ENCODE data around the gene ATP1A3.
"Not testable (repeated sequence)": the region's sequence is repeated elsewhere in the genome, so short reads cannot be mapped to it uniquely, and the experiment has no call there.

Gene ATP1A3

DNA sequence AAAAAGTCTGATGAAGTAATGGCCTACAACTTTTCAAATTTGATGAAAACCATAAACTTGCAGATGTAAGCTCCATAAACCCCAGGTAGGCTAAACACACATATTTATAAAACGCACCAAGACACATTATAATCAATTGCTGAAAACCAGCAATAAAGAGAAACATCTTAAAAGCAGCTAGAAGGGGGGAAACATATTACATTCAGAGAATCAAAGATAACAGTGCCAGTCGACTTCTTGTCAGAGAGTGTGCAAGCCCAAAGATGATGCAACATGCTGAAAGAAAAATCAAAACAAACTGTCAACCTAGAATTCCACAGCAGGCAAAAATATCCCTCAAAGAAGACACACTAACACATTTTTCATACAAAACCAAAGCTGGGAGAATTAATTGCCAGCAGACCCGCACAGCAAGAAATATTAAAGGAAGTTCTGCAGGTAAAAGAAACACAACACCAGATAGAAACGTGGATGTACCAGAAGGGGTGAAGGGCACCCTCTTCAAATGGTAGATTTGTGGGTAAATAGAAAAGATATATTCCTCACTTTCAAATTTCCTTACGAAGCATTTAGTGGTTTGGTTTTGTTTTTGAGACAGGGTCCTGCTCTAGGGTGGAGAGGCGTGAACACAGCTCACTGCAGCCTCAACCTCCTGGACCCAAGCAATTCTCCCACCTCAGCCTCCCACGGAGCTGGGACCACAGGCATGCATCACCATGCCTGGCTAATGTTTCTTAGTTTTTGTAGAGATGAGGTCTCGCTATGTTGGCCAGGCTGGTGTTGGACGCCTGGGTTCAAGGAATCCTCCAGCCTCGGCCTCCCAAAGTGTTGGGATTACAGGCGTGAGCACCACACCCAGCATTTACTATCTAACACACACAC lies 16.5 kb upstream of the ATP1A3 start:
- no peak for DNase-seq (ENCODE audit: low read depth)

DNA sequence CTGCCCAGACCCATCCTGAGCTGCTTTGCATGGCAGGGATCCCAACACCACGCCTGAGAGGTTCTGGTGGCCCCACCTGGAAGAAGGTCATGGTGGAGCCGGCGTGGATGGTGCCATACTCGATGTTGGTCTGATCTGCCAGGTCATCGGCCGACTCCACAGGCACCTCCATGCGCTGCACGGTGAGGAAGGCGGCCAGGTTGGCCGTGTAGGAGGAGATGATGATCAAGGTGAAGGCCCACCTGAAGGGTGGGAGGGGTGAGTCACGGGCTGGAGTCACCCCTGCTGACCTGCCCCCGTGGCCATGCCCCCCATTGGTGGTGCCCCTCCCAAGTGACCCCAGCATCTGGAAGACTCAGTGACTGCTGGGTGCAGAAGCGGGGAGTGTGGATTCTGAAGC lies 12.5 kb upstream of the ATP1A3 start:
- DNase-seq (ENCODE audit: low read depth): no peak

DNA sequence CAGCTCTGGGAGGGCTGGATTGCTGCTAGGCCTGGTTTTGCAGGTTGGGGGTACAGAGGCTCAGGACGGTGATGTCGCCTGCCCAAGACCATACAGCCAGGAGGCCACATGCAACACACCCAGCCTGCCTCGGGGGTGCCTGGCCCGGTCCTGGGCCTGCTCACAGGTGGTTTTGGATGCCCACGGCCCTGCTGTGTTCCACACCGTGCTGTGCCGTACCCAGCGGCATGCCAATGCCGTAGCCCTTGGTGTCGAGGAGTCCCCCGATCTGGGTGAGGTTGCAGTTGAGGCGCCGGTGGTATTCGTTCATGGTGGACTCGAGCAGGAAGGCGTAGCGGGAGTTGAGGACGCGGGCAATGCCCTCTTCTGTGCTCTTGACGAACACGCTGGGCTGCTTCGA lies 11.5 kb upstream of the ATP1A3 start:
- no peak for DNase-seq (ENCODE audit: low read depth)

DNA sequence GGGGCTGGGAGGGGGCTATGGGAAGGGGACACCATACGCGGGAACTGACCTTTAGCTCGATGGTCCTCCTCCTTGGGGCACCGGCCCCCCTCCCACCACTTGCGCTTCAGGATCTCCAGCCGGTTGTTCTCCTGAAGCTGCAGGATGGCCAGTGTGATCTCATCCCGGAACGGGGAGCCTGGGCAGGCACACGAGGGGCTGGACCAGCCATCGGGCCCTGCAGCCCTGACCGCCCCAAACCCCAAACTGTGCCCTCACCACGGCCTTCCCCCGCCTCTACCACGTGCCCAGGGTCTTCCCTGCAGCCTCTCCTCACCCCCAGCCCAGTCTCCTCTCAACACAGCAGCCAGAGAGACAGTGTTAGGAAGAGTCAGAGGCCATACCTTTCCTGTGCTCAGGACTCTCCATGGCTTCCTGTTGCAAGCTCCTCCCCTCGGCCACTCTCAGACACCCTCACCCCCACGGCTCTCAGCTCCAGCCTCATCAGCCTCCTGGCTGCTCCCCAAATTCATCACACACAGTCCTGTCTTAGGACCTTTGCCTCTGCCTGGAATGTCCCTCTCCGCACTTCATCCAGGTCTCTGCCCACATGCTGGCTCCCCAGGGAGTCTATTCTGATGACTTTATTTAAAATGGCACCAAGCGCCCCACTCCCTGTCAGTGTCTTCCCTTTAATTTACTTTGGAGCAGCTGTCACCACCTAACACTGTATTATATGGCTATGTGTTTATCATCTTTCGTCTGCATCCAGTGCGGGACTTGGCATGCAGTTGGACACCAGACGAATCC lies 9.7 kb upstream of the ATP1A3 start:
- no peak for DNase-seq (ENCODE audit: low read depth)

DNA sequence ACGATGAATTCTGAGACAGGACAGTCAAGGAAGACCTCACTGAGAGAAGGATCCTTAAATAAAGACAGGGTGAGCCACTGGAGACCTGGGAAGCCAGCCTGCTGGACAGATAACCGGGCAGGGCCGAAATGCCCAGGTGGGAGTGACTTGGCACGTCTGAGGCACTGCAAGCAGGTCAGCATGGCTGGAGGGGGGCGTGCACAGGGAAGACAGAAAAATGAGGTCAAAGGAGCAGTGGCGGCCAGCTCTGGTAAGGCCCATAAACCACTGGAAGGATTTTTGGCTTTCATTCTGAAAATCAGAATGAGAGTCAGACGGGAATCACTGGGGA lies 5.8 kb upstream of the ATP1A3 start:
- no peak for DNase-seq (ENCODE audit: low read depth)

DNA sequence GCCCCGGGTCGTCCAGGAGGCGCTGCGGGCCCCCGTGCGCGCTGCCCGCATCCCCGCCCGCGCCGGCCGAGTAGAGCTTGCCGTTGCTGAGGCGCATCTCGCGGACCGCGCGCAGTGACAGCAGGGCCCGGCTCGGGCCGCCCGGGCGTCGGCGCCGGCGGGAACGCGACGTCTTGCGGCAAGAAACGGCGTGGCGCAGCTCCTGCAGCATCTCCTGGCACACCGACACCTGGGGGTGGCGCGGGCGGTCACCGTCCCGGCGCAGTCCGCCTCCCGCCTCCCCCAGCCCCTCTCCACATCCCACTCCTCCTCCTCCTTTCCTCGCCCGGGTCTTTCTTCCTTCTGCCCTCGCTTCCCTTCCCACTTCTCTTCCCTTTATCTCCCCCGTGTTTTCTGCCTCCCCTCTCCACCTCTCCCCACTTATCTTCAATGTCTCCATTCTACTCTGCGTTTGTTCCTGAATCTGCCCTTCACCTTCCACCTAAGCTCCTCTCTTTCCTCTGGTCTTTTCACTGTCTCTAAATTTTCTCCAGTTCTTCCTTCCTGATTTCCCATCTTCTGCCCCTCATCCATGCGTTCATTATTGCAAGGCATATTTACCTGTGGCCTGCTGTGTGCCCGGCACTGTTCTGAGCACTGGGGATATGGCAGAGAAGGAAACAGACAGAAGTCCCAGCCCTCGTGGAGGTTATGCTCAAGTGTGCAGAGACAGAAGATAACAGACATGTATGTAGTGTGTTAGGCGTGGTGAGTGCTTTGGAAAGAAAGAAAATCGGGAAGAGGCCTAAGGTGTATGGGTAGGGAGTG lies 5.2 kb upstream of the ATP1A3 start:
- no peak for DNase-seq (ENCODE audit: low read depth)

DNA sequence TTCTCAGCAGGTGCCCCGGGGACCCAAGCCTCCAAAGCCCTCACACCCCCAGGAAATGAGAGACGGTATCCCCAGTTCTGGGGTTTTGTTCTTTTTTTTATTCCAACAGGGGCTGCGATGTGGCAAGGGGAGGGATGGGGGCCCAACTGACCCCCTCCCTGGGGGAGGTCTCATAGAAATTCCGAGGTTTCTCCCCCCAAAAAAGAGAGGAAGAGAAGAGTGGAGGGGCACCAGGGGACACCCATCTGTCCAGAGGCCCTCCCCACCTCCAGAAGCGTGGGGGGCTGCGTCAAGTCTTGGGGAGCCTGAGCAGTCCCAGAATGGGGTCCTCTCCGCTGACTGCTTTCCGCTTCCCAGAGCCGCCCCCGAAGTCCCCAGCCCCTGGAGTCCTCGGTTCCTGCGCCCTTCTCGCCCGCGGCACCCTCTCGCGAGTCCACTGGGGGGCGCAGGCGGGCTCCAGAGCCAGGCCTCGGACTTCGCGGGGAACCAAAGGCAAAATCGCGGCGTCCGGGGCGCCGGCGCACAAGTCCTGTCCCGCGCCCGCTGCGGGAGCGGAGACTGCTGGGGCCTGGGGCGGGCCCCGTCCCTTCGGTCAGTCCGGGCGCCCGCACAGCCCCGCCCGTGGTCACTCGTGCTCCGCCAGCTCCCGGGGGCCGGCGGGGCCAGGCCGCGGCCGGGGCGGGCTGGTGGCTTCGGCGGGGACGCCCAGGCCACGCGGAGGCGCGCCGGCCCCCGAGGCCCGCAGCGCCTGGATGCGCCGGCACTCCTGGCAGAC lies 4.4 kb upstream of the ATP1A3 start:
- DNase-seq (ENCODE audit: low read depth): peak; percentile 26

DNA sequence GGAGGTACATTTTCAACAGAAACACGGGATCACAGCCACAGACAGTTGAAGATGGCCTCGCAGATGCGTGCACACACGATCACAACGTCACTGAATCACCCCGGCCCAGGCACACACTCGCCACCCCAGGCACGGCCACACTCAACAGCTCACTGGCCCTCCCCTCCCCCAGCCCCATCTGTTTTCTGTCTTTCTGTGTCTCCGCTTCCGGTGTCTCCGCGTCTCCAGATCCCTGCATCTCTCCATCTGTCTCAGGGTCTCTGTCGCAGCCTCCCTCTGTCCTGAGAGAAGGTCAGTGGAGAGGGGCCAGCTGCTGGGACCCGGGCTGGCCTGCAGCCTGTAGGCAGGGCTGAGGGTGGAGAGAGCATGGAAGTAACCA lies 3.8 kb upstream of the ATP1A3 start:
- DNase-seq (ENCODE audit: low read depth): no peak

DNA sequence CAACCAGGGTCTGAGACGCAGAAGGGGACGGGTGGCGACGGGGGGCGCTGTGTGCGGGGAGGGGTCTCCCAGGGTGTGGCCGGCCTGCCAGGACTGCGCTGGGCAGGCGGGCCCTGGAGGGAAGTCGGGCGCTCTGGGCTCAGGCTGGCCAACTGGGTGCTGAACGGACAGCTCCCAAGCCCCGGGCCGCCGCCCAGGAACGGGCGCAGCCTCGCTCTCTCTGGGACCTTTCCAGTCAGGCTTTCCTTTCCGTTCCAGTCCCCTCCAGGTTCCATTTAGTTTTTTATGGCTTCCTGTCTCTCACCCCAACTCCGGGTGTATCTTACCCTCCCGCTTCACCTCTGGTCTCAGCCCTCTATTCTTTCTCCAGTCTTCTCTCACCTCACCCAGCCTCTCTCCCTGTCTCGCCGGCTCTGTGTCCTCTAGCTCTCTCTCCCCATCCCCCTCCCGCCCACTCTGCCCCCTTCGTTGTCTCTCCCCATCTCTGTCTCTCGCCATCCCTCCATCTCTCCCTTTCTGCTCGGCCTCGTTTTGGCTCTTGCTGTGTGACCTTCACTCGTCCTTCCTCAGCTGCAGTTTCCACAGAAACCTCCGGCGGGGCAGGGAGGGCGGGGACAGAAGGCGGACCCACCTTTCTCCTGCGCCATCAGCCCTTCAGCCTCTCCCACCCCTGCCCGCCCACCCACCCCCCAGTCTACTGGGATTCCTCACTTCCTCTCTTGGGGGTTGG lies 3.3 kb upstream of the ATP1A3 start:
- peak; percentile 11 for DNase-seq (ENCODE audit: low read depth)

DNA sequence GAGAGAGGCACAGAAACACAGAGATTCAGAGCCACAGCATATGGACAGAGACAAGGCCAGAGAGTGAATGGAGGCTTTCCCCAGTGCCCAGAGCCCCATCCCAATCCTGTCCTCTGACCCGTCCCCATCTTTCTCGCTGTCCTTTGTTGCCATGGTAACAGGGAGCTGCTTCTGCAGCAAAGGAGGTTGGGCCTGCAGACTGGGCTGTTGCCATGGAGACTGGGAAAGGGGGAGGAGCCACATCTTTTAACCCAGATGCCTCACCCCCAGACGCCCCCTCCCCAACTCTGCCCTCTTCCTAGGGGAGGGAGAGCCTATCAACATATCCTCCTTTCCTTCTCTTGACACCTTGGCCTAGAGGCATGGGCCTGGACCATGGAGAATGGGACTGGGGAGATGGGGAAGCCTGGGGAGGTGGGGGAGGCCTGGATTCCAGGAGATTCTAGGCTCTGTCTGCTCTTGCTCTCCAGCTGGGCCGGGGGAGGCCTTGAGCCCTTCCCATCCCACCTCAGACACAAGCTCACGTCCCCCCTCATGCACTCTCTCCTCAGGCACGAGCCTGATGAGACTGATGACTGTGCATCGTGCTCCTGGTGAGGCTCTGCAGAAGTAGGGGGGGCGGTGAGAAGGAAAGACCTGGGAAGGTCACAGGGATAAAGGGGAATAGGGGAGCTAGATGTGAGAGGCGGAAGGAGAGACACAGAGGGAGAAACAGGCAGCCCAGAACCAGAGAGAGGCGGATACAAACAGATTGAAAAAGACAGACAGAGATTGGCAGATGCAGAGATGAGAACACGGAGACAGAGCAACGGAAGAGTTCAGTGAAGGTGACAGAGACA lies 2.1 kb upstream of the ATP1A3 start:
- DNase-seq (ENCODE audit: low read depth): no peak

DNA sequence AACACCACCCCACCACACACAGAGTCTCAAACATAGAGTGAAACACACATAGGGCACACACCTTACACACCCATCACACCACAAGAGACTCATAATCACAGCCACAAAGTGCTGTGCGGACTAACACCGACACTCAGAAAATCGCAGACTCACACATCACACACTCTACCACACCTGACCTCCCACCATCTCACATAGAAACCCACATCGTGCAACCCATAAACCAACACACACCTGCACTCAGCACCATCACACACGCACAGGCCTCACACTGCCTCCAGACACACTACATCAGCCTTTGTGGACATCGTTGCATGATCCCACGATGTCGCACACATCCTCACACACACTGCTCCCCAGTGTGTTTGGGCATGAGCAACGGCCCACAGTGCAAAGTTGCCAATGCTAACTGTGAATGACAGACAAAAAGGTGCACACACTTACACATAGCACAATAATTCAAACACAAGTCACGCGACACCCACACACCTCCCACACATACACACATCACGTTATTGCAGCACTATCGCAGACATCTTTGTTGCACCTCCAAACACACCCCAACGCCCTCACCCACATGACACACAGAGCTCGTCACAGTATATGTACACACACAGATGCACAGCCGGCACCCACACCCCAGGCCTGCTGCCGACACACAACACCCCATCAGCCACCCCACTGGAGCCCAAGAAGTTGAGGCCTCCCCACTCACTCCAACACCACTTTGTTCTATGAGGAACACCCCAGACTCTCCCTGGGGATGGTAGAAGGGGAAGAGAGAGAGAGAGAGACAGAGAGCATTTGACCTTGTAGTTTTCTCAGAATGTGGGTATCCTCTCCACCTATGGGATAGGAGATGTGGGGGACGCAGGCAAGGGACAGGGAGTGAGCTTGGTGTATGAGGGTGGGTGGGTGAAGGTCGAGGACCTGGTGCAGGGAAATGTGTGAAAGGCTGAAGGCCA lies 1.2 kb upstream of the ATP1A3 start:
- no peak for DNase-seq (ENCODE audit: low read depth)

DNA sequence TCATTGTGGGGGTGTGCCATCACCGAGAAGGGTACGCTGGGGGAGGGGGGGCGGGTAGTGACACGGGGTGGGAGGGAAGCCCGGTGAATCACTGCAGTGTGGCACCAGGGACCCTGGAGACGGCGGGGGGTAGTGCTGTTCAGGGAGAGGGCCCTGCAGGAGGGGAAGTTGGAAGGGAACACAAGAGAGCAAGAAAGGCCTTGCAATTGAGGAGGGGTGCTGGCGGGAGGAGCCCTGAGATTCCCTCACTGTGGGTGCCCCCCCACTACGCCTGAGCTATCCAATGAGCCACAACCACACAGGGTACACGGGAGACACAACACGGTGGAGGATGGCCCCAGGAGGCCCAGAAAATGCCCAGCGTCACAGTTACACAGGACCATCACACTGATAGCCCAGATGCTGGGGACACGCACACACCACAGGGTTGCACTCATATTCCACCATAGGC lies 516 bp upstream of the ATP1A3 start:
- DNase-seq (ENCODE audit: low read depth): peak; percentile 10

DNA sequence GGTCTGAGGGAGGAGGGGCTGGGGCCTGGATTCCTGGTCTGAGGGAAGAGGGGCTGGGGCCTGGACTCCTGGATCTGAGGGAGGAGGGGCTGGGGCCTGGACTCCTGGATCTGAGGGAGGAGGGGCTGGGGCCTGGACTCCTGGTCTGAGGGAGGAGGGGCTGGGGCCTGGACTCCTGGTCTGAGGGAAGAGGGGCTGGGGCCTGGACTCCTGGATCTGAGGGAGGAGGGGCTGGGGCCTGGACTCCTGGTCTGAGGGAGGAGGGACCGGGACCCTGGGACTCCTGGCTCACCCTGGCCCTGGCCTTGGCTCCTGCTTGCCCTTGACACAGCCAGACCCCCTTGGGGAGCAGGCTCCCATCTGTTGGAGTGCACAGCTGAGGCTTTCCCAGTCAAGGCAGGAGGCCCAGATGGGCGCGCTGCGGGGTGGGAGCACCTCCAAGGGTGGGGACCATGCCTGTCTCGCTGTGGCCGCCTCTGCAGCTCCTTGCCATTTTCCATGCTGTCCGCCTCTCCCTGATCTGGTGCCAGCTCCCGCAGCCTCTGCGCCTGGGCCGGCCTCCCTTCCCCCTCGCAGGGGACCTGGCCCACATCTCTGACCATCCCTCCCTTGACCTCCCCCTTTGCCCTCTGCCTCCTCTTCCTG lies 2.0 kb downstream of the ATP1A3 start:
- not testable (repeated sequence) for DNase-seq (ENCODE audit: low read depth)

DNA sequence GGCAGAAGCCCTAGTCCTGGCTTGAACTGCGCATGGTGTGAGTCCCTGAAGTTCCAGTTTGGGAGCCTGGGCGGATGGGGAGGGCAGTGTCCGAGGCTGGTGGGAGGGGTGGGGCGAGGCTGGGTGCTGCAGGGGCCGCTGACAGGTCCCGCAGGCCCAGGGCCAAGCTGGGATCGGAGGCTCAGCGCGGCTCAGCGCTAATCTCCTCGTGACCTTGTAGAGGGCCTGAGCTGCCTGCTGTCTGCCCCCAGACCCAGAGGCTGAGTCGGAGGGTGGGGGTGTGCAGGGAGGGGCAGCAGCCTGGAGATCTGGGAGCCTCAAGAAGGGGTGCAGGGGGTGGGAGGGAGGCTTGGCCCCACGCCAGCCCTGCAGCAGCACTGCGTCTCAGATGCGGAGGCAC lies 3.0 kb downstream of the ATP1A3 start:
- no peak for DNase-seq (ENCODE audit: low read depth)

DNA sequence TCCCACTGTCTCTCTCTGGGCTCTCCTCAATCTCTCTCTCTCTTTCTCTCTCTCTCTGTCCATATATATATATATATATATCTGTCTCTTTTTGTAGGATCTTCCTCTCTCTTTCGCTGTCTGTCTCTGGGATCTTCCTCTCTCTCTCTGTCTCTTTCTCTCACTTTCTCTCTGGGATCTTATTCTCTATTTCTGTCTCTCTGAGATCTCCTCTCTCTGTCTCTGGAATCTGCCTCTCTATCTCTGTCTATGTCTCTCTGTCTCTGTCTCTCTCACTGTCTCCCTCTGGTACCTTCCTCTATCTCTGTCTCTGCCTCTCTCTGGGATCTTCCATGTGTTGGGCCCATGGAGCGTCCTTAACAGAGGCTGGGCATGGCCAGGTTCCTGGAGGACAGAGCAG lies 3.4 kb downstream of the ATP1A3 start:
- no peak for DNase-seq (ENCODE audit: low read depth)

DNA sequence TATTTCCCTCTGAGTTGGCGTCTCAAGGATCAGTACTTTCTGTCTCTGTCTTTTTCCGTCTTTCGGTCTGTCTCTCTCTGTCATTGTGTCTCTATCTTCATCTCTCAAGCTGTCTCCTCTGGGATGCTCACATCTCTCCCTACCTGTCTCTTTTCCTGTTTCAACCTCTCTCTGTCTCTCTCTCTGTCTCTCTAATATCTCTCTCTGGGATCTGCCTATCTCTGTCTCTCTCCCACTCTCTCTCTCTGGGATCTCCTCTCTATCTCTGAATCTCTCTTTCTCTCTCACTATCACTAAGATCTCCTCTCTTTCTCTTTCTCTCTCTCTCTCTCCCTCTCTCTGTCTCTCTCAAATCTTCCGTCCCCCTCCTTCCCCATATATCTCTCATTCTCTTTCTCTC lies 4.0 kb downstream of the ATP1A3 start:
- DNase-seq (ENCODE audit: low read depth): no peak

DNA sequence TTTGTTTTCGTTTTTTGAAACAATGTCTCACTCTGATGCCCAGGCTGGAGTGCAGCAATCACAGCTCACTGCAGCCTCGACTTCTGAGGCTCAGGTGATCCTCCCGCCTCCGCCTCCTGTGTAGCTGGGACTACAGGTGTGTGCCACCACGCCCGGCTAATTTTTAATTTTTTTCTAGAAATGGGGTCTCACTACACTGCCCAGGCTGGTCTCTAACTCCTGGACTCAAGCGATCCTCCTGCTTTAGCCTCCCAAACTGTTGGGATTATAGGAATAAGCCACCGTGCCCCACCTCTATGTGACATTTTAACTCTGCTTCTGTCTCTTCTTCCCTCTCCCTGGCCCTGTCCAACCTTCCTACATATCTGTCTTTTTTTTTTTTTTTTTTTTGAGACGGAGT lies 5.1 kb downstream of the ATP1A3 start:
- no peak for DNase-seq (ENCODE audit: low read depth)

DNA sequence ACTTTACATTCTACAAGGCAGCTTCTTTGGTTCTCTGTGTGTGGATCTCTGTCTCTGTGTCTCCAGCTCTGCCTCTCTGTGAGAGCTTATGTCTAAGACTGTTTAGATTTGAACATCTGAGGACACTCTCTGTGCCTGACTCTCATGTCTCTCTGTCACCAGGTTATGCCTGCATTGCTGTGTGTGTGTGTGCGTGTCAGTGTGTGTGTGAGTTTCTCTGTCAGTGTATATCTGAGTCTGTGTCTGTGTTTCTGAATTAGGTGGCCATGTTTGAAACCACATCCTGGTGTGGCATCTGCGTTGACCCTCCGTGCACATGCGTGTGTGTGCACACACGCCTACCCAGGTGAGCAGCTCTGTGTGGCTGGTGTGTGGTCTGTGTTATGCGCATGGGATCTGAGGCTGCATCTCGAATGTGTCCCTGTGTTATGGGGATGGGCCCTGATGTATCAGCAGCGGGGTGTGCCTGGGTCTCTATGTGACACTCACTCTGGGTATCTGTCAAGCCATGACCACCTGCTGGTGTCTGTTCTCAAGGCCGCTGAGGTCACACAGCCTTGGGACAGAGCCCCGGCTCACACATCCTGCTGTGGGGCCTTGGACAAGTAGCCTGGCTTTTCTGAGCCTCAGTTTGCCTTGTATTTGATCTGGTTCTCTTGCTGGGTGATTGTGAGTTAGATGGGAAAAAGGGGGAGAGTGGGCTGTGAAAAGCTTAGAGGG lies 6.7 kb downstream of the ATP1A3 start:
- DNase-seq (ENCODE audit: low read depth): no peak
